WI38 (cell line): ENCODE results near the gene ESPL1.

Experiments used
- H3K4me3 ChIP-seq: 2 replicates; pipeline ENCODE4 v1.5.1; 2011; ENCODE audit warnings: low read depth, mild to moderate bottlenecking, control low read depth, low read length
- TF ChIP-seq, protein P1 (sequence below): IDR thresholded peaks from 2 replicates; pipeline ENCODE4 v1.5.1; 2012; ENCODE audit warnings: low read depth, mild to moderate bottlenecking, control low read depth, low read length

ESPL1 gene

DNA sequence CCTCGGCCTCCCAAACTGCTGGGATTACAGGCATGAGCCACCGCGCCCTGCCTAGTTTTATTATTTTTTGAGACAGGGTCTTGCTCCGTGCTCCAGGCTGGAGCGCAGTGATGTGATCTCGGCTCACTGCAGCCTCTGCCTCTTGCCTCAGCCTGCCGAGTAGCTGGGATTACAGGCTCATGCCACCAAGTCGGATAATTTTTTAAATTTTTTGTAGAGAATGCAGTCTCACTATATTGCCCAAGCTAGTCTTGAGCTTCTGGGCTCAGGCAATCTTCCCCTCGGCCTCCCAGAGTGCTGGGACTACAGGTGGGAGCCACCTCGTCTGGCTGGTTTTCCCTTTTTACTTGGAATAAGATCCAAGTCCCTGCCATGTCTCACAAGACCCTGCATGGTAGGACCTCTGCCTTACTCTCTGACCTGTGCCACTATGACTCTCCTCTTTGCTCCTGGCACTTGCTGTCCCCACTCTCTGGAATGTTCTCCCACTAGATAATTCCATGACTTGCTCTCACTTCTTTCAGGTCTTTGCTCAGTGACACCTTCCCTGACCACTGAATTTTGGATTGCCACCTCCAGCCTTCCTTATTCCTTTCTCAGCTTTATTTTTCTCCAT is 28.3 kb upstream of the ESPL1 start:
- H3K4me3 ChIP-seq = no peak overlapping the region
- TF ChIP-seq, protein P1, sequence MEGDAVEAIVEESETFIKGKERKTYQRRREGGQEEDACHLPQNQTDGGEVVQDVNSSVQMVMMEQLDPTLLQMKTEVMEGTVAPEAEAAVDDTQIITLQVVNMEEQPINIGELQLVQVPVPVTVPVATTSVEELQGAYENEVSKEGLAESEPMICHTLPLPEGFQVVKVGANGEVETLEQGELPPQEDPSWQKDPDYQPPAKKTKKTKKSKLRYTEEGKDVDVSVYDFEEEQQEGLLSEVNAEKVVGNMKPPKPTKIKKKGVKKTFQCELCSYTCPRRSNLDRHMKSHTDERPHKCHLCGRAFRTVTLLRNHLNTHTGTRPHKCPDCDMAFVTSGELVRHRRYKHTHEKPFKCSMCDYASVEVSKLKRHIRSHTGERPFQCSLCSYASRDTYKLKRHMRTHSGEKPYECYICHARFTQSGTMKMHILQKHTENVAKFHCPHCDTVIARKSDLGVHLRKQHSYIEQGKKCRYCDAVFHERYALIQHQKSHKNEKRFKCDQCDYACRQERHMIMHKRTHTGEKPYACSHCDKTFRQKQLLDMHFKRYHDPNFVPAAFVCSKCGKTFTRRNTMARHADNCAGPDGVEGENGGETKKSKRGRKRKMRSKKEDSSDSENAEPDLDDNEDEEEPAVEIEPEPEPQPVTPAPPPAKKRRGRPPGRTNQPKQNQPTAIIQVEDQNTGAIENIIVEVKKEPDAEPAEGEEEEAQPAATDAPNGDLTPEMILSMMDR = no peak

DNA sequence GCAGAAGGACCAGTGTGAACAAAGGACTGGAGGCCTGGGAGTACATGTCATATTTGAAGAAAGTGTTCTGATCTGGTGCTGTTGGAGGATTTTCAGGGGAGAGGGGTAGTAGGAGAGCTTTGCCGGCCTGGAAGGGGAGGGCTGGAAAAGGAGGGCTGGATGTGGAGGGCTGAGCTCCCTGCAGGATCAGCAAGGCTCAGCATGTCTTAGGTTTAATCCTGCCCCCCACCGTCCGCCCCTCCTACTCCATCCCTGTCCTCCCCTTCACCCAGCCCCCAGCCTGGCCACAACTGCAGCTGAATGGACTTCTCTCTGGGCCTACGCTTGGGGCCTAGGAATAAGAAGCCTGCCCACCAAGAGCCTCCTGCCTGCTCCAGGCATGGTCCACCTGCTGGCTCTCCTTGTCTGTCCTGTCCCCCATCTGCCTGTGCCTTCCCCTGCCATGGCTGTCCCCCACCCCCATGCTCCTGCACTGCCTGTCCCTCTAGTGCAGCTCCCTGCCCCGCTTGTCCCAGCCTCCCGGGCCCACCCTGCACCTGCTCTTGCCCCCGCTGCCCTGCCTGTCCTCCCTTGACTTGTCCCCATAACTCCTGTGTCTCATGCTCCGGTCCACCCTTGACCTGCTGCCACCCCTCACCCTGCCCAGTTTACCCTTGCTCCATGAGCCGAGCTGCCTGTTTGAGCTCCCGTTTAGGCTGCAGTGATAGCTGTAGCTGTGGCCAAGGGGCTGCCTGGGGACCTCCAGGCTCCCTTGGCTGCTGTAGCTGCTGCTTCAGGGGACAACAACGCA is 26.3 kb upstream of the ESPL1 start:
- H3K4me3 ChIP-seq = no peak overlapping the region
- TF ChIP-seq, protein P1 = no peak

DNA sequence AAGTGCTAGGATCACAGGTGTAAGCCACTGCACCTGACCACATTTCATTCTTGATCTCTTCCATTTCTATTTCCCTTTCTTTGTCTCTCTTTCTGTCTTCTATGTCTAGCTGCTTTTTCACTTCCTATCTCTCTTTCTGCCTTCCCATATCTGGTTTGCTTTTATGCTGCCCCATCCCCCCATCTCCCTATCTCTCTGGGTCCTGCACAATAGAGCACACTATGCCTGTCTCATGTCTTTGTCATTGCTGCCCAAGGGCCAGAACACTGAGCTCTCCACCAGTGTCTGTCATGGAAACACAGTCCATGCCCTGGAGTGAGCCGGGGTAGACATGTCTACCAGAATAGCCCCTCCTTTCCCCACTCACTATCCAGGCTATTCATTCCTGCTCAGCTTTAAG is 23.8 kb upstream of the ESPL1 start:
- H3K4me3 ChIP-seq = no peak overlapping the region
- TF ChIP-seq, protein P1 = no peak

DNA sequence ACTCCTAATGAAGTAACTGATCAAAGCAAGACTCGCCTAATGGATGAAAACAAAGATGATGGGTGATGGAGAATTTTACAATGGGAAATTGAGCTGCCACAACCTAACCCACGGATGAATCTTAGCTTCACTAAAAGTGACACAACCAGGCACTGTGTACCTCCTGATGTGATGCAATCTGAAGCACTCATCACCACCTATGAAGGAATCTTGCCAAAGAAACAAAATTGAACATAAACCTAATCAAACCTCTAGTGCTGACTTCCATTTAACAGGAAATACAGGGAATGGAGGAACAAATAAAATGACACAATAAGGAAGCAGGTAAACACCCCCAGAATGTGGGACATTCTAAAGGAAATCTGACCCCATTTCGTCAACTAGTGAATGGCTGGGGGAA is 22.8 kb upstream of the ESPL1 start:
- TF ChIP-seq, protein P1 = no peak

DNA sequence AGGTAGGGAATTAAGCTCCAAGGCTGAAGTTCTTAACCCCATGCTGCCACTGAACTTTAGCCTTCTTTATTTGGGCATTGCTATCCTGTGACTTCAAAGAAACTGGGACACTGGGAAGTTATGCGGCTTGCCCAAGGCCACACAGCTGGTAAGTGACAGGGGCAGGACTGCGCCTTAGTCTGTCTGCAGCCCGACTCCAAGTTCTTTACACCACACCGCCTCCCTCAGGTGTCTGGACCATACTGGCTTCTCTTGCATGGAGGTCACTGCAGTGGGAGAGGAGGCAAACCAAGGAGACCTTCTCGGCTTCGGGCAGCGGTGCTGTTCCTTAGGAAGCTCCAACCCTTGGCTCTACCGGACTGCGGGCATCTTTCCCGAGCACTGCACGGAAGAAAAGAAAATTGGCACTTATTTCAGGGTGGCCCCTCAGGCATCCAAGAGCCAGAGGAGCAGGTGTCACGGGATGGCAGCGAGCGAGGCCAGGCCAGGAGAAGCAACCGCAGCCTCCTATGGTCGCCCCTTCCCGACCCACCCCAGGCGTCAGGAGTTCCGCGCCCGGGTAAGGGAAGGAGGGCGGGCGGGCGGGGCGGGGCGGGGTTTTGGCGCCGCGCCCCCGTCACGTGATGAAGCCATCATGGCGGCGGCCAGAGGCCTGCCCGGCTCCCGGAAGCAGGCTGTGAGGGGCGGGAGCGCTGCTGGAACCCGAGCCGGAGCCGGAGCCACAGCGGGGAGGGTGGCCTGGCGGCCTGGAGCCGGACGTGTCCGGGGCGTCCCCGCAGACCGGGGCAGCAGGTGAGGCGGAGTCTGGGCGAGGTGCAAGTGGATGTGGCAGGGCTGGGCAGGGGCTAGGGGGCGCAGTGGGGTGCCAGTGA is 16.4 kb upstream of the ESPL1 start:
- peak overlapping the region; percentile 88 for H3K4me3 ChIP-seq
- TF ChIP-seq, protein P1 = no peak

More for the DNA sequence above, 22.8 kb upstream of the ESPL1 start:
- H3K4me3 ChIP-seq = no peak overlapping the region

DNA sequence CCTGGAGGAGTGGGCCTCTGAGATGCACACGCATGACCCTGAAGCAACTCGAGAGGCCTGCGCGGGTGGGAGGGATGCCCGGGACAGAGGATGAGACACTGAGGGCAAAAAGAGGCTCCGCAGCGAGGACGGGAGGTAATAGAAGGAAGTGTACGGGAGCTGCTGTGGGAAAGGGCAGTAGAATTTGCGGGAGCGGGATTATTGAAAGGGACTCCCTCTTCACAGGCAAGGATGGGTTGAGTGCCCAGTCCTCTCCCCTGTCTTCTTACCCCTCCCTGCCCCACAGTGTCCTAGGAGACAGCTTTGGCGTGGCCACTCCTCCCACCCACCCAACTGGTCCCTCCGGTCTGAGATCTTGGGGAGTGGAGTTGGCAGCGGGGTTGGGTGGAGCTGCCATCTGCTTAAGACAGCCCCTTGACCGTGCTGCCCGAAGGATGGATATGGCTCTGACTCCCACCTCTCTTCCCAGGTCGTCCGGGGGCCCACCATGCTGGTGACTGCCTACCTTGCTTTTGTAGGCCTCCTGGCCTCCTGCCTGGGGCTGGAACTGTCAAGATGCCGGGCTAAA is 15.7 kb upstream of the ESPL1 start:
- H3K4me3 ChIP-seq = peak overlapping the region; percentile 88
- TF ChIP-seq, protein P1 = no peak
